Measurements from ENCODE around the gene HIVEP2. TPM values are rescaled to one million over a fixed set of nuclear protein-coding genes. Genes with fewer than 3 reads are reported as not detected.

HIVEP2 gene
- total and polyA plus RNA-seq, 2 of the 4 experiments (the other 2 are of a cell fraction): 4.3 to 11.3 TPM

DNA sequence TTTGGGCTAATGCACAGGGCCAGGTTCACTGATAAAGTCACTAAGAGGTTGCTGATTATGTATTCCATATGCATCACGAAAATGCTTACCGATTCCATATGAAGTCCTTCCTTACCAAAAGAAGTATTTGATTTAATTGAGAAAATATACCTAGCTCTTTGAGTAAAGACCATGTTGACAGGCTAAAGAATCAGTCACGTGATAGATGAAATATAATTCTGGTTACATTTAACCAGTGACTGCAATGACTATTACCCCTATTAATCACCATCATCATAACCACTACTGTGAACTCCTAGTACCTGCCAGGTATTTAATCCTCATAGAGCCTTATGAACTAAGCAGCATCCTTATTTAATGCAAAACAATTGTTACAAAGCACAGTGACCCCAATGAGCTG, 110.1 kb downstream of the HIVEP2 start:
- Histone ChIP-seq H3K4me1 (ENCODE audit: control insufficient read depth, insufficient read depth, low read length) (peaks cover 7% of the 10 kb centered on the region; the same call in 1 of the 2 replicates), H4K8ac (ENCODE audit: low read depth in 2 of 2, low read length in 2 of 2) (no peak overlapping the region), H3K27ac (ENCODE audit: insufficient read depth, low read length) (no peak overlapping the region), H2AK5ac (ENCODE audit: low read depth, low read length) (no peak overlapping the region), H2BK20ac (ENCODE audit: low read depth, low read length) (no peak overlapping the region), H2BK120ac (ENCODE audit: low read depth, low read length) (no peak overlapping the region), H3K23ac (ENCODE audit: low read depth, low read length) (peak overlapping the region; percentile 37; the same call in 1 of the 2 replicates), H3K79me1 (ENCODE audit: low read depth in 1 of 2, low read length in 2 of 2) (peaks cover 10 to 40% of the 10 kb centered on the region in 2 experiments), H2AFZ (replicated peaks; ENCODE audit: low read length, poor library complexity) (no peak overlapping the region), H3K4ac (ENCODE audit: low read depth, low read length) (peak overlapping the region; percentile 61), H2BK15ac (ENCODE audit: low read depth, low read length) (0 out of 3 replicates have a peak overlapping the region, but pooled peaks have one; percentile 7), H3K56ac (ENCODE audit: extremely low read depth, insufficient read depth, low read length) (no peak overlapping the region), H3K4me2 (ENCODE audit: low read depth, low read length) (no peak overlapping the region), H3K9me3 (ENCODE audit: control insufficient read depth, insufficient read depth, low read length) (no peaks in the 10 kb centered on the region), H4K91ac (ENCODE audit: insufficient read depth, low read depth, low read length) (no peak overlapping the region), H2BK5ac (ENCODE audit: low read depth, low read length, poor library complexity, severe bottlenecking) (no peak overlapping the region), H4K20me1 (ENCODE audit: insufficient read depth, low read length) (no peaks in the 10 kb centered on the region), H3K36me3 (ENCODE audit: control insufficient read depth, insufficient read depth, low read length) (no peaks in the 10 kb centered on the region), H3K4me3 (ENCODE audit: insufficient read depth, low read depth, low read length) (no peak overlapping the region), H3K9ac (ENCODE audit: low read depth, low read length) (no peak overlapping the region), H3K9me1 (ENCODE audit: insufficient read depth, low read length) (peaks cover 9% of the 10 kb centered on the region), H2AK9ac (replicated peaks; ENCODE audit: low read depth, low read length, poor library complexity) (no peak overlapping the region), H3K14ac (replicated peaks; ENCODE audit: low read depth, low read length) (no peak overlapping the region), H3K27me3 (ENCODE audit: control insufficient read depth, insufficient read depth, low read length) (no peaks in the 10 kb centered on the region), H3K18ac (ENCODE audit: low read depth, low read length) (no peak overlapping the region), H4K5ac (ENCODE audit: low read depth, low read length) (no peak overlapping the region)
- ChIA-PET POLR2A (ENCODE audit: unreplicated experiment) (no interaction called here), CTCF (no interaction called here)
- WGBS, 2 experiments (ENCODE audit: extremely low coverage in 2 of 2, insufficient read length in 1 of 2): no CpG with 5 or more reads among the region's 3 CpGs
- ATAC-seq (ENCODE audit: low read depth) (no peak), DNase-seq (no peak)
- intact Hi-C loops (cut with micrococcal nuclease): loop anchor here (5.0 kb wide), 1 partner anchor 107 kb away; no protein-coding TSS in a partner anchor
- TF ChIP-seq, protein P1, sequence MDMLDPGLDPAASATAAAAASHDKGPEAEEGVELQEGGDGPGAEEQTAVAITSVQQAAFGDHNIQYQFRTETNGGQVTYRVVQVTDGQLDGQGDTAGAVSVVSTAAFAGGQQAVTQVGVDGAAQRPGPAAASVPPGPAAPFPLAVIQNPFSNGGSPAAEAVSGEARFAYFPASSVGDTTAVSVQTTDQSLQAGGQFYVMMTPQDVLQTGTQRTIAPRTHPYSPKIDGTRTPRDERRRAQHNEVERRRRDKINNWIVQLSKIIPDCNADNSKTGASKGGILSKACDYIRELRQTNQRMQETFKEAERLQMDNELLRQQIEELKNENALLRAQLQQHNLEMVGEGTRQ (IDR thresholded peaks at IDR 0.05; ENCODE audit: low read depth, low read length): no peak
- TF ChIP-seq, protein P2, sequence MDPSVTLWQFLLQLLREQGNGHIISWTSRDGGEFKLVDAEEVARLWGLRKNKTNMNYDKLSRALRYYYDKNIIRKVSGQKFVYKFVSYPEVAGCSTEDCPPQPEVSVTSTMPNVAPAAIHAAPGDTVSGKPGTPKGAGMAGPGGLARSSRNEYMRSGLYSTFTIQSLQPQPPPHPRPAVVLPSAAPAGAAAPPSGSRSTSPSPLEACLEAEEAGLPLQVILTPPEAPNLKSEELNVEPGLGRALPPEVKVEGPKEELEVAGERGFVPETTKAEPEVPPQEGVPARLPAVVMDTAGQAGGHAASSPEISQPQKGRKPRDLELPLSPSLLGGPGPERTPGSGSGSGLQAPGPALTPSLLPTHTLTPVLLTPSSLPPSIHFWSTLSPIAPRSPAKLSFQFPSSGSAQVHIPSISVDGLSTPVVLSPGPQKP (IDR thresholded peaks at IDR 0.05; ENCODE audit: borderline replicate concordance, low read depth, low read length): no peak
- TF ChIP-seq CHD1 (IDR thresholded peaks at IDR 0.05; ENCODE audit: low read depth, low read length) (no peak), BHLHE40 (IDR thresholded peaks at IDR 0.05; ENCODE audit: low read depth, low read length) (no peak), POLR2A (IDR thresholded peaks at IDR 0.05; ENCODE audit: low read depth, low read length) (no peak), SMC3 (IDR thresholded peaks at IDR 0.05; ENCODE audit: low read depth, low read length) (no peak), RFX5 (IDR thresholded peaks at IDR 0.05; ENCODE audit: low read depth, low read length) (no peak), FOS (IDR thresholded peaks at IDR 0.05; ENCODE audit: low read depth, low read length) (no peak), CEBPB (IDR thresholded peaks at IDR 0.05; ENCODE audit: low read depth, low read length) (no peak), MAFK (IDR thresholded peaks at IDR 0.05; ENCODE audit: low read depth, low read length) (no peak), NFE2L2 (IDR thresholded peaks at IDR 0.05; ENCODE audit: low read depth, low read length) (no peak), MXI1 (IDR thresholded peaks at IDR 0.05; ENCODE audit: borderline replicate concordance, low read depth, low read length) (no peak)
- TF ChIP-seq, protein P3, sequence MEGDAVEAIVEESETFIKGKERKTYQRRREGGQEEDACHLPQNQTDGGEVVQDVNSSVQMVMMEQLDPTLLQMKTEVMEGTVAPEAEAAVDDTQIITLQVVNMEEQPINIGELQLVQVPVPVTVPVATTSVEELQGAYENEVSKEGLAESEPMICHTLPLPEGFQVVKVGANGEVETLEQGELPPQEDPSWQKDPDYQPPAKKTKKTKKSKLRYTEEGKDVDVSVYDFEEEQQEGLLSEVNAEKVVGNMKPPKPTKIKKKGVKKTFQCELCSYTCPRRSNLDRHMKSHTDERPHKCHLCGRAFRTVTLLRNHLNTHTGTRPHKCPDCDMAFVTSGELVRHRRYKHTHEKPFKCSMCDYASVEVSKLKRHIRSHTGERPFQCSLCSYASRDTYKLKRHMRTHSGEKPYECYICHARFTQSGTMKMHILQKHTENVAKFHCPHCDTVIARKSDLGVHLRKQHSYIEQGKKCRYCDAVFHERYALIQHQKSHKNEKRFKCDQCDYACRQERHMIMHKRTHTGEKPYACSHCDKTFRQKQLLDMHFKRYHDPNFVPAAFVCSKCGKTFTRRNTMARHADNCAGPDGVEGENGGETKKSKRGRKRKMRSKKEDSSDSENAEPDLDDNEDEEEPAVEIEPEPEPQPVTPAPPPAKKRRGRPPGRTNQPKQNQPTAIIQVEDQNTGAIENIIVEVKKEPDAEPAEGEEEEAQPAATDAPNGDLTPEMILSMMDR (conservative IDR thresholded peaks at IDR 0.05; ENCODE audit: low read depth, low read length): no peak
- BruUV-seq (replicated peaks): no TSS peak
- in situ Hi-C loops (cut with MboI; ENCODE audit: low sequenced_read_pairs): loop anchor here (5.0 kb wide), 1 partner anchor 47 kb away; no protein-coding TSS in a partner anchor
- dilution Hi-C loops (cut with HindIII; ENCODE audit: low sequenced_read_pairs, unreplicated experiment): no loop called here
